ENCODE data around the gene RAB40A.

DNA sequence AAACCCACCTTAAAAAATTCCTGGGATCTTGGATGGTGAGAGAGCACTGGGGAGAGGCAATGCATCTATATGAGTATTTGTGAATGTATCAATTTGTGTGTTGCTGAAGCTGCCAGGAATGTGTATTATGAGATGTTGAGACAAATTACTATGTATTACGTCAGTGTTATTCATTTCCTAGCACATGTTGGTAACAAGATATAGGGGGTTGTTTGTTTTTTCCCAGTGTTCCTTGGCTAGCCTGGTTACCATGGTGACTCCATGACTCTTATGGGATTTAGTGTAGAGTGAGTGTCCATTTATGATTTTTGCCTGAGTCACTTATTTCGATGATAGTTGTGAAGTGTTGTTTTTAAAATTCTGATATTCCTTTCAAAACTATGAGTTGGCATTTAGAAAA lies 65.6 kb downstream of the RAB40A start:
- TF ChIP-seq CTCF (conservative IDR thresholded peaks at IDR 0.05; ENCODE audit: low read length) (no peak), EZH2phosphoT487 (IDR thresholded peaks at IDR 0.05; ENCODE audit: borderline replicate concordance) (no peak)

All from Loucy (cell line).